Lung (tissue), 12 donors: ENCODE data around the gene PHF12. TPM values are rescaled to one million over a fixed set of nuclear protein-coding genes. Genes with fewer than 3 reads are reported as not detected.

Source experiments
- ATAC-seq: fragments of 200-7000 bp; cut with Tn5 transposase; one replicate; pipeline ENCODE4 v1.9.1; 2020; ENCODE audit warnings: moderate number of reproducible peaks; ENCODE audit not compliant: insufficient read depth, low FRiP score
- DNase-seq, 3 donors: peaks; one replicate each; pipeline ENCODE4 v3.0.0-alpha.2; 2013 to 2017
- H3K27ac ChIP-seq, 2 donors: one replicate each; pipeline ENCODE4 v1.5.1; 2013; ENCODE audit warnings: mild to moderate bottlenecking in 2 of 2, moderate library complexity in 2 of 2, control low read depth in 1 of 2, inconsistent platforms in 1 of 2, low read depth in 1 of 2, low read length in 1 of 2
- H3K27me3 ChIP-seq, 3 donors: one replicate each; pipeline ENCODE4 v1.5.1; 2013; ENCODE audit warnings: low read length in 2 of 3; ENCODE audit not compliant: control insufficient read depth in 3 of 3, insufficient read depth in 3 of 3
- H3K36me3 ChIP-seq, 4 donors: one replicate each; pipeline ENCODE4 v1.5.1; 2013; ENCODE audit warnings: low read length in 4 of 4, mild to moderate bottlenecking in 1 of 4, moderate library complexity in 1 of 4; ENCODE audit not compliant: control insufficient read depth in 4 of 4, insufficient read depth in 4 of 4
- H3K4me1 ChIP-seq, 5 donors: one replicate each; pipeline ENCODE4 v1.5.1; 2013; ENCODE audit warnings: low read length in 5 of 5, mild to moderate bottlenecking in 2 of 5, moderate library complexity in 1 of 5; ENCODE audit not compliant: control insufficient read depth in 5 of 5, insufficient read depth in 5 of 5
- H3K4me3 ChIP-seq: one replicate; pipeline ENCODE4 v1.5.1; 2013; ENCODE audit warnings: mild to moderate bottlenecking, control low read depth, moderate library complexity
- H3K9ac ChIP-seq, 2 donors: one replicate each; pipeline ENCODE4 v1.5.1; 2013; ENCODE audit warnings: low read length in 2 of 2, control low read depth in 1 of 2; ENCODE audit not compliant: insufficient read depth in 1 of 2
- H3K9me3 ChIP-seq, 4 donors: one replicate each; pipeline ENCODE4 v1.5.1; 2013; ENCODE audit warnings: low read length in 3 of 4, mild to moderate bottlenecking in 1 of 4, moderate library complexity in 1 of 4; ENCODE audit not compliant: control insufficient read depth in 4 of 4, insufficient read depth in 3 of 4
- CTCF ChIP-seq: IDR thresholded peaks from 2 replicates; pipeline ENCODE4 v1.5.1; 2012; ENCODE audit warnings: mild to moderate bottlenecking; ENCODE audit errors: control extremely low read depth, extremely low read depth
- WGBS, 2 donors: extraction: QIAGEN DNeasy Blood & Tissue Kit; methylation state at CpG; one replicate each; pipeline ENCODE4 v1.1.7; 2013; 5-methylcytosine and 5-hydroxymethylcytosine counted together
- polyA plus RNA-seq, 2 donors: library from polyadenylated mRNA; stranded (reverse); fragments of 200-250 nt; gene quantifications; one replicate each; pipeline ENCODE4 v1.2.1, GENCODE V29; 2013
- total RNA-seq, 2 donors: library from RNA; depleted of rRNA in 1 of 2; stranded (reverse); fragments of >200 nt in 1 of 2; gene quantifications; one replicate each; pipeline ENCODE4 v1.2.1, GENCODE V29; 2014 to 2021
- donor health status: control.
- donor health status: control.
- donor health status: Bipolar disorder and iron deficiency.
- donor health status: healthy.
- donor health status: DM: yes; HTN: yes; CAD: no.

PHF12 gene
- total and polyA plus RNA-seq, 4 donors = 12.6 to 59.1 (median 37.3) TPM

- no peak for TF ChIP-seq CTCF
- Histone ChIP-seq H3K36me3 (peaks cover 2 to 22% (median 11%) of the 10 kb centered on the region in 4 donors), H3K9me3 (no peaks in the 10 kb centered on the region), H3K4me3 (no peak overlapping the region), H3K27me3 (no peaks in the 10 kb centered on the region), H3K9ac (no peak overlapping the region), H3K4me1 (no peaks in the 10 kb centered on the region), H3K27ac (no peak overlapping the region)
- no peak for ATAC-seq
- 48 to 74% methylated on average over 1 of the region's 1 CpG for WGBS, 2 donors
- DNase-seq = no peak
Measured at GRCh38 chr17:28875848-28876550, 75.3 kb downstream of the PHF12 start.

- Histone ChIP-seq H3K9ac (no peak overlapping the region), H3K4me1 (no peaks in the 10 kb centered on the region), H3K27ac (no peak overlapping the region), H3K27me3 (no peaks in the 10 kb centered on the region), H3K4me3 (no peak overlapping the region), H3K36me3 (peaks cover 0 to 9% (median 1%) of the 10 kb centered on the region in 4 donors), H3K9me3 (no peaks in the 10 kb centered on the region)
- DNase-seq (no peak), ATAC-seq (no peak)
- WGBS, 2 donors = 89 to 97% methylated on average over 3 of the region's 3 CpGs
- no peak for TF ChIP-seq CTCF
Measured at GRCh38 chr17:28874750-28875149, 76.6 kb downstream of the PHF12 start.

GRCh38 chr17:28873839-28874238 is 77.5 kb downstream of the PHF12 start:
- no peaks in the 10 kb centered on the region for H3K9me3 ChIP-seq
- H3K36me3 ChIP-seq = peaks cover 0 to under 1% (median 0%) of the 10 kb centered on the region in 4 donors
- no peak overlapping the region for H3K27ac ChIP-seq
- no peak for TF ChIP-seq CTCF
- no peak overlapping the region for H3K9ac ChIP-seq
- 88 to 90% methylated on average over 7 of the region's 7 CpGs for WGBS, 2 donors
- DNase-seq (no peak), ATAC-seq (no peak)
- H3K27me3 ChIP-seq = no peaks in the 10 kb centered on the region
- no peak overlapping the region for H3K4me3 ChIP-seq
- no peaks in the 10 kb centered on the region for H3K4me1 ChIP-seq
